ENCODE results near the gene MAML3. TPM values are rescaled to one million over a fixed set of nuclear protein-coding genes. Genes with fewer than 3 reads are reported as not detected.
A peak's percentile ranks its signal among the peaks of the same experiment; 100 is the strongest.

Gene MAML3
- total RNA-seq, 2 experiments from 2014 or later: 2.5 to 2.9 TPM

- Mint-ChIP-seq H3K9me3 (peaks cover 2% of the 10 kb centered on the region), H3K36me3 (ENCODE audit: low read depth) (no peaks in the 10 kb centered on the region), H3K4me3 (no peak overlapping the region), H3K27ac (no peak overlapping the region), H3K4me1 (ENCODE audit: low read depth) (peaks cover 51% of the 10 kb centered on the region), H3K27me3 (no peaks in the 10 kb centered on the region)
- no peak for DNase-seq
- CTCF ChIA-PET: no interaction called here
- POLR2A ChIA-PET: no interaction called here
- H3K4me3 ChIP-seq (ENCODE audit: low read length): no peak overlapping the region
- no peaks in the 10 kb centered on the region for H3K27me3 ChIP-seq (ENCODE audit: control insufficient read depth in 1 of 2, insufficient read depth in 2 of 2, low read length in 2 of 2)
- no peak for TF ChIP-seq CTCF (IDR thresholded peaks at IDR 0.05)
- no peaks in the 10 kb centered on the region for H3K9me3 ChIP-seq (ENCODE audit: control insufficient read depth in 1 of 2, insufficient read depth in 1 of 2, low read length in 2 of 2)
- peaks cover 21% of the 10 kb centered on the region for H3K4me1 ChIP-seq (ENCODE audit: insufficient read depth, low read length)
- no peak overlapping the region for H3K27ac ChIP-seq (ENCODE audit: low read depth in 1 of 2, low read length in 2 of 2)
- ATAC-seq (ENCODE audit: poor library complexity): no peak
- no peaks in the 10 kb centered on the region for H3K36me3 ChIP-seq (ENCODE audit: insufficient read depth, low read length)
- intact Hi-C loops (cut with DNase I, micrococcal nuclease): no loop called here
These were observed 53.2 kb downstream of the MAML3 start for GRCh38 chr4:140100771-140101170.

GRCh38 chr4:140099983-140100382, 54.0 kb downstream of the MAML3 start:
- H3K4me1 ChIP-seq (ENCODE audit: insufficient read depth, low read length): peaks cover 29% of the 10 kb centered on the region
- no peaks in the 10 kb centered on the region for H3K27me3 Mint-ChIP-seq
- ATAC-seq (ENCODE audit: poor library complexity): no peak

GRCh38 chr4:140098455-140099160, 55.4 kb downstream of the MAML3 start:
- Mint-ChIP-seq H3K27me3 (no peaks in the 10 kb centered on the region), H3K36me3 (ENCODE audit: low read depth) (no peaks in the 10 kb centered on the region), H3K9me3 (peaks cover 2% of the 10 kb centered on the region), H3K27ac (no peak overlapping the region), H3K4me3 (no peak overlapping the region), H3K4me1 (ENCODE audit: low read depth) (peaks cover 68% of the 10 kb centered on the region)
- TF ChIP-seq CTCF (IDR thresholded peaks at IDR 0.05): no peak
- CTCF ChIA-PET: interaction anchor here (0.7 kb wide), 1 partner anchor 10 kb away, joined by 3 read pairs; no protein-coding TSS in a partner anchor
- Histone ChIP-seq H3K27ac (ENCODE audit: low read depth in 1 of 2, low read length in 2 of 2) (no peak overlapping the region), H3K9me3 (ENCODE audit: control insufficient read depth in 1 of 2, insufficient read depth in 1 of 2, low read length in 2 of 2) (no peaks in the 10 kb centered on the region), H3K27me3 (ENCODE audit: control insufficient read depth in 1 of 2, insufficient read depth in 2 of 2, low read length in 2 of 2) (no peaks in the 10 kb centered on the region), H3K4me1 (ENCODE audit: insufficient read depth, low read length) (peaks cover 37% of the 10 kb centered on the region), H3K4me3 (ENCODE audit: low read length) (no peak overlapping the region), H3K36me3 (ENCODE audit: insufficient read depth, low read length) (no peaks in the 10 kb centered on the region)
- DNase-seq (peak in 2 of 14 experiments; percentile 22), ATAC-seq (ENCODE audit: poor library complexity) (no peak)
- intact Hi-C loops (cut with DNase I, micrococcal nuclease): loop anchor here (5.0 kb wide), 2 partner anchors 41 to 44 kb away; no protein-coding TSS in a partner anchor
- POLR2A ChIA-PET: interaction anchor here (1.0 to 1.9 kb wide), 3 partner anchors 28 to 52 kb away, joined by 4 to 7 read pairs (median 4); no protein-coding TSS in a partner anchor

More at GRCh38 chr4:140099983-140100382, 54.0 kb downstream of the MAML3 start:
- no peaks in the 10 kb centered on the region for H3K9me3 ChIP-seq (ENCODE audit: control insufficient read depth in 1 of 2, insufficient read depth in 1 of 2, low read length in 2 of 2)
- no peaks in the 10 kb centered on the region for H3K27me3 ChIP-seq (ENCODE audit: control insufficient read depth in 1 of 2, insufficient read depth in 2 of 2, low read length in 2 of 2)
- ChIA-PET CTCF (no interaction called here), POLR2A (no interaction called here)
- TF ChIP-seq CTCF (IDR thresholded peaks at IDR 0.05): no peak
- DNase-seq: peak in 8 of 14 experiments; percentile 10 to 57 (median 18)
- intact Hi-C loops (cut with DNase I, micrococcal nuclease): loop anchor here (5.0 kb wide), 2 partner anchors 42 to 43 kb away; no protein-coding TSS in a partner anchor
- Mint-ChIP-seq H3K4me1 (ENCODE audit: low read depth) (peaks cover 56% of the 10 kb centered on the region), H3K36me3 (ENCODE audit: low read depth) (no peaks in the 10 kb centered on the region), H3K4me3 (peak overlapping the region; percentile 35), H3K27ac (peak overlapping the region; percentile 32), H3K9me3 (peaks cover 2% of the 10 kb centered on the region)
- H3K36me3 ChIP-seq (ENCODE audit: insufficient read depth, low read length): no peaks in the 10 kb centered on the region
- no peak overlapping the region for H3K4me3 ChIP-seq (ENCODE audit: low read length)
- H3K27ac ChIP-seq (ENCODE audit: low read depth in 1 of 2, low read length in 2 of 2): no peak overlapping the region

Measured in CD4-positive, alpha-beta T cell (primary cell).